Lower leg skin (tissue), 4 donors: ENCODE results near the gene NMT1. TPM values are rescaled to one million over a fixed set of nuclear protein-coding genes. Genes with fewer than 3 reads are reported as not detected.

Experiments used
- DNase-seq, 2 donors: peaks; one replicate each; pipeline ENCODE4 v3.0.0-alpha.2; 2019; ENCODE audit warnings: low spot score in 2 of 2
- H3K4me3 ChIP-seq: fragments of 200-600 bp; sonication (generic); 2 replicates; pipeline ENCODE4 v1.5.1; 2017; ENCODE audit warnings: mild to moderate bottlenecking, low read depth; ENCODE audit not compliant: poor library complexity, severe bottlenecking
- POLR2A ChIP-seq, 2 donors: fragments of 450-650 bp; IDR thresholded peaks; one replicate each; pipeline ENCODE4 v1.6.1; 2016 to 2017; ENCODE audit warnings: antibody characterized with exemption in 2 of 2, mild to moderate bottlenecking in 1 of 2, moderate library complexity in 1 of 2
- WGBS, 2 donors: methylation state at CpG; one replicate each; pipeline ENCODE4 v1.1.5; 2018; 5-methylcytosine and 5-hydroxymethylcytosine counted together
- intact Hi-C: fragments of 100-400 bp; cut with DNase I; formaldehyde crosslinking; loops from one replicate; pipeline ENCODE4 v1.15.0; 2023; ENCODE audit warnings: low total_unique reads
- total RNA-seq, 4 donors: library from RNA; depleted of rRNA; stranded (reverse); fragments of >200 nt; gene quantifications; one replicate each; pipeline ENCODE4 v1.1.0, GENCODE V29; 2016
- TF ChIP-seq, protein P1 (sequence below), 3 donors: fragments of 450-650 bp; IDR thresholded peaks; one replicate each; pipeline ENCODE4 v1.5.1; 2016; ENCODE audit warnings: antibody characterized with exemption in 3 of 3, mild to moderate bottlenecking in 3 of 3, moderate library complexity in 2 of 3

The NMT1 gene
- total RNA-seq, 4 donors from 2014 or later, result 37.3 to 101 (median 60.3) TPM

DNA sequence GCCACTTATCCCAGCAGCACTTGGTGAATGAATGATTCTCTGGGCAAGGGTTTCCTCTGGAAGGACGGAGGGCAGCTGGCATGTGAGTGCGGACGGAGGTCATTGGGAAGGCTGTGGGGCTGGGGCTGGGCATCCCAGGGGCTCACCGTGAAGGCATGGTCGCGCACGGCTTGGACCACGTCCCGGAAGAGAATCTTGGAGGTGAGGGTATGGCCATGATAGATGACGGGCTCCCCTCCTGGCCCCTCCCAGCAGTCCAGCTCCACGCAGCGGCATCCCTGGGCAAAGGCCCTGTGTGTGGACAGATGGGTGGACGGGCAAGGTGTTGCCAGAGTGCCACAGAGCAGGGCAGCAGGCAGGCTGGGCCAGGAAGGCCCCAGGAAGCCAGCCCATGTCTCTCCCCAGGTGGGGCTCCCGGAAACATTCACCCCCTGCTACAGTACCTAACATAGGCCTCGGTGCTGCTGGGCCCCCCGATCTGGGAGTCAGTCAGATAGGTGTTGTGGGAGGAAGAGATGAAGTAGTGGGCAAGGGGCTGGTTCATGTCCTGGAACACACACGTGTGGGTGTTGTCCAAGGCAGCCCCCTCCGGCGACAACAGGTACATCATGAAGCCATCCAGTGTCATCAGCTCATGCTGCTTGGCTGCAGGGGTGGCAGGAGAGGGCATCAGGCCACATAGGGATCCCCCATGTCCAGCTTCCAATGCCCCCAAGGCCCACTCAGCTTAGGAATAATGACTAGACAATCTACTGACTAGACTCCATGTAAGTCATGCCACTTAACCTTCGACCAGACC lies 56.9 kb downstream of the NMT1 start:
- TF ChIP-seq, protein P1, sequence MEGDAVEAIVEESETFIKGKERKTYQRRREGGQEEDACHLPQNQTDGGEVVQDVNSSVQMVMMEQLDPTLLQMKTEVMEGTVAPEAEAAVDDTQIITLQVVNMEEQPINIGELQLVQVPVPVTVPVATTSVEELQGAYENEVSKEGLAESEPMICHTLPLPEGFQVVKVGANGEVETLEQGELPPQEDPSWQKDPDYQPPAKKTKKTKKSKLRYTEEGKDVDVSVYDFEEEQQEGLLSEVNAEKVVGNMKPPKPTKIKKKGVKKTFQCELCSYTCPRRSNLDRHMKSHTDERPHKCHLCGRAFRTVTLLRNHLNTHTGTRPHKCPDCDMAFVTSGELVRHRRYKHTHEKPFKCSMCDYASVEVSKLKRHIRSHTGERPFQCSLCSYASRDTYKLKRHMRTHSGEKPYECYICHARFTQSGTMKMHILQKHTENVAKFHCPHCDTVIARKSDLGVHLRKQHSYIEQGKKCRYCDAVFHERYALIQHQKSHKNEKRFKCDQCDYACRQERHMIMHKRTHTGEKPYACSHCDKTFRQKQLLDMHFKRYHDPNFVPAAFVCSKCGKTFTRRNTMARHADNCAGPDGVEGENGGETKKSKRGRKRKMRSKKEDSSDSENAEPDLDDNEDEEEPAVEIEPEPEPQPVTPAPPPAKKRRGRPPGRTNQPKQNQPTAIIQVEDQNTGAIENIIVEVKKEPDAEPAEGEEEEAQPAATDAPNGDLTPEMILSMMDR (IDR thresholded peaks at IDR 0.05), result no peak
- TF ChIP-seq POLR2A (IDR thresholded peaks at IDR 0.05), result no peak
- WGBS, 2 donors, result 92 to 94% methylated on average over 19 to 20 of the region's 20 CpGs
- intact Hi-C loops, result no loop called here
- DNase-seq, result no peak
- no peak overlapping the region for H3K4me3 ChIP-seq

GRCh38 chr17:45118691-45119090 lies 57.6 kb downstream of the NMT1 start:
- TF ChIP-seq, protein P1 (IDR thresholded peaks at IDR 0.05), result no peak
- no peak for TF ChIP-seq POLR2A (IDR thresholded peaks at IDR 0.05)
- intact Hi-C loops, result no loop called here
- H3K4me3 ChIP-seq, result no peak overlapping the region
- no peak for DNase-seq
- 89 to 93% methylated on average over 23 of the region's 23 CpGs for whole genome bisulfite sequencing, 2 donors

DNA sequence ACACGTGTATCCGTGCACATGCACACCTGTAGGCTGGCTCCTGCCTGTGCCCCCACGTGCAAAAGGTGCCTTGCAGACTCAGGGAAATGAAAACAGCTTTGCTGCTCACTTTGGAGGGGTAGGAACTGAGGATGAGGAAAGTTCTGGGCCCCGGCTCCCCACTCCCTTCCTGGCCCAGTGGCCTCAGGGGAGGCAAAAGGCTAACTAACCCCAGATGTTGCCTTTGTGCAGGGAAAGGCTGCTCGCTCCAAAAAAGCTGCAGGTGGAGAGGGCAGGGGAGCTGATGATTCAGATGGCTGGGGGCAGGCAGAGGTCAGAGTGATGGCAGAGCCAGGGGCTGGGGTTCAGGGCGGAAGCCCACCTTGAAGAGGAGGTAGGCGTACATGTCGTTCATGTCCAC lies 58.8 kb downstream of the NMT1 start:
- WGBS, 2 donors, result 74 to 78% methylated on average over 8 of the region's 8 CpGs
- intact Hi-C loops, result no loop called here
- H3K4me3 ChIP-seq, result no peak overlapping the region
- DNase-seq, result no peak
- TF ChIP-seq POLR2A (IDR thresholded peaks at IDR 0.05), result no peak
- TF ChIP-seq, protein P1 (IDR thresholded peaks at IDR 0.05), result no peak

DNA sequence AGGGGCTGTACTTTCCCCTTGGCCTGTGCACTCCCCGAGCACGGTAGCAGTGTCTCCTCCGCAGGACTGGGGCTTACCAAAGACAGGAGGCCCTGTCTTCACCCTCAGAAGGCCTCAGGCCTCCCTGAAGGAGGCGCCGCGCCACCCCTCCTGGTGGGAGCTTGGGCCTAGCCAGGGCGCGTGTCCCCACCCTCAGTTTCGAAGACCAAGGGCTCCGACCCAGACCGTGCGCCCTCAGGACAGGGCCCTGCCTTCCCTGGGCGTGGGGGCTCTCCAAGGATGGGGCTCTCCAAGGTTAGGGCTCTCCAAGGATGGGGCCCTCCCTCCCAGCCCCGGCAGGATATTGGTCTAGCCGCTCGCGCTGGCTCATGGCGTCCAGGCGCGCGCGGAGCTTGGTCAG lies 59.4 kb downstream of the NMT1 start:
- DNase-seq, result no peak
- no peak overlapping the region for H3K4me3 ChIP-seq
- no peak for TF ChIP-seq POLR2A (IDR thresholded peaks at IDR 0.05)
- TF ChIP-seq, protein P1 (IDR thresholded peaks at IDR 0.05), result no peak
- intact Hi-C loops, result no loop called here
- 84 to 88% methylated on average over 9 to 21 of the region's 22 CpGs for WGBS, 2 donors

DNA sequence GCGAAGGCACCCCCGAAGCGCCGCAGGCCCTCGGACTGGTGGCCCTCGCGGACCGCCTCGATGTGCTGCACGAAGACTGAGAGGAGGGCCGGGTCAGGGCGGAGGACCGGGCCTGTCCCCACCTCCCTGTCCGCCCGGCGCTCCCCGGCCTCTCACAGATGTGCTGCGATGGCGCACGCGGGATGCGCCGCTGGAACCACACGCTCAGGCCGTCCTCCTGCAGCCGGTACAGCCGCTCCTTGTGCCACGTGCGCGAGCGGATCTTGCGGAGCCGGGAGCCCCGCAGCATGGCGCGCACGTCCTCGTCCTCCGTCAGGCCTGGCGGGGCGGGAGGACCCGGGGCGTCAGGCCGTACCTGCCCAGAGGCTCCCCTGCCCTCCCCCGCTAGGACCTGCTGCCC lies 59.9 kb downstream of the NMT1 start:
- no peak overlapping the region for H3K4me3 ChIP-seq
- WGBS, 2 donors, result 90 to 91% methylated on average over 26 to 37 of the region's 45 CpGs
- no peak for TF ChIP-seq POLR2A (IDR thresholded peaks at IDR 0.05)
- intact Hi-C loops, result no loop called here
- no peak for DNase-seq

GRCh38 chr17:45123076-45123770 lies 62.1 kb downstream of the NMT1 start:
- DNase-seq, result no peak
- TF ChIP-seq POLR2A (IDR thresholded peaks at IDR 0.05), result no peak
- TF ChIP-seq, protein P1 (IDR thresholded peaks at IDR 0.05), result no peak
- intact Hi-C loops, result no loop called here
- 88 to 92% methylated on average over 6 of the region's 6 CpGs for WGBS, 2 donors
- H3K4me3 ChIP-seq, result no peak overlapping the region
